Measurements from ENCODE around the gene DSCAM. TPM values are rescaled to one million over a fixed set of nuclear protein-coding genes. Genes with fewer than 3 reads are reported as not detected.

Gene DSCAM
- polyA plus RNA-seq, 1 experiment: not detected

GRCh38 chr21:40074198-40074597, 772.8 kb downstream of the DSCAM start:
- no peak for TF ChIP-seq CTCF (IDR thresholded peaks at IDR 0.05; ENCODE audit: low read depth, low read length)
- Histone ChIP-seq H3K9me3 (ENCODE audit: control insufficient read depth, insufficient read depth, low read length) (peaks cover 33% of the 10 kb centered on the region), H3K27ac (ENCODE audit: low read depth, low read length) (no peak overlapping the region), H3K4me3 (ENCODE audit: low read depth, low read length) (no peak overlapping the region), H3K27me3 (ENCODE audit: control insufficient read depth, insufficient read depth, low read length) (no peaks in the 10 kb centered on the region)
- CTCF ChIA-PET: no interaction called here
- DNase-seq (ENCODE audit: low read depth, low spot score): no peak
- POLR2A ChIA-PET: no interaction called here

GRCh38 chr21:40073642-40074041, 773.3 kb downstream of the DSCAM start:
- Histone ChIP-seq H3K27me3 (ENCODE audit: control insufficient read depth, insufficient read depth, low read length) (no peaks in the 10 kb centered on the region), H3K4me3 (ENCODE audit: low read depth, low read length) (no peak overlapping the region), H3K9me3 (ENCODE audit: control insufficient read depth, insufficient read depth, low read length) (peaks cover 30% of the 10 kb centered on the region), H3K27ac (ENCODE audit: low read depth, low read length) (no peak overlapping the region)
- no peak for DNase-seq (ENCODE audit: low read depth, low spot score)
- CTCF ChIA-PET: no interaction called here
- POLR2A ChIA-PET: no interaction called here
- no peak for TF ChIP-seq CTCF (IDR thresholded peaks at IDR 0.05; ENCODE audit: low read depth, low read length)

- POLR2A ChIA-PET: no interaction called here
- Histone ChIP-seq H3K4me3 (ENCODE audit: low read depth, low read length) (no peak overlapping the region), H3K27me3 (ENCODE audit: control insufficient read depth, insufficient read depth, low read length) (no peaks in the 10 kb centered on the region), H3K9me3 (ENCODE audit: control insufficient read depth, insufficient read depth, low read length) (peaks cover 14% of the 10 kb centered on the region), H3K27ac (ENCODE audit: low read depth, low read length) (no peak overlapping the region)
- CTCF ChIA-PET: no interaction called here
- no peak for DNase-seq (ENCODE audit: low read depth, low spot score)
- no peak for TF ChIP-seq CTCF (IDR thresholded peaks at IDR 0.05; ENCODE audit: low read depth, low read length)
These were observed 776.1 kb downstream of the DSCAM start for GRCh38 chr21:40070871-40071270.

- TF ChIP-seq CTCF (IDR thresholded peaks at IDR 0.05; ENCODE audit: low read depth, low read length): no peak
- peaks cover 13% of the 10 kb centered on the region for H3K9me3 ChIP-seq (ENCODE audit: control insufficient read depth, insufficient read depth, low read length)
- H3K27ac ChIP-seq (ENCODE audit: low read depth, low read length): no peak overlapping the region
- no peaks in the 10 kb centered on the region for H3K27me3 ChIP-seq (ENCODE audit: control insufficient read depth, insufficient read depth, low read length)
- CTCF ChIA-PET: no interaction called here
- H3K4me3 ChIP-seq (ENCODE audit: low read depth, low read length): no peak overlapping the region
- no peak for DNase-seq (ENCODE audit: low read depth, low spot score)
- POLR2A ChIA-PET: no interaction called here
These were observed 779.2 kb downstream of the DSCAM start for GRCh38 chr21:40067751-40068150.

- no peak overlapping the region for H3K27ac ChIP-seq (ENCODE audit: low read depth, low read length)
- ChIA-PET POLR2A (no interaction called here), CTCF (no interaction called here)
- peaks cover 14% of the 10 kb centered on the region for H3K9me3 ChIP-seq (ENCODE audit: control insufficient read depth, insufficient read depth, low read length)
- DNase-seq (ENCODE audit: low read depth, low spot score): no peak
- no peak overlapping the region for H3K4me3 ChIP-seq (ENCODE audit: low read depth, low read length)
- no peak for TF ChIP-seq CTCF (IDR thresholded peaks at IDR 0.05; ENCODE audit: low read depth, low read length)
- no peaks in the 10 kb centered on the region for H3K27me3 ChIP-seq (ENCODE audit: control insufficient read depth, insufficient read depth, low read length)
These were observed 780.7 kb downstream of the DSCAM start for GRCh38 chr21:40066221-40066620.
